Measurements from ENCODE around the gene RTBDN.

The RTBDN gene

GRCh38 chr19:12872941-12873890 is 38.8 kb upstream of the RTBDN start:
- DNase-seq (ENCODE audit: low read depth), result peak; percentile 94
- peak overlapping the region; percentile 45 for H3K4me3 ChIP-seq (ENCODE audit: low read depth, low read length)
- TF ChIP-seq CTCF (IDR thresholded peaks at IDR 0.05; ENCODE audit: control insufficient read depth, extremely low read depth, insufficient read depth), result peak; percentile 34

- H3K4me3 ChIP-seq (ENCODE audit: low read depth, low read length), result no peak overlapping the region
- TF ChIP-seq CTCF (IDR thresholded peaks at IDR 0.05; ENCODE audit: control insufficient read depth, extremely low read depth, insufficient read depth), result no peak
- DNase-seq (ENCODE audit: low read depth), result no peak
These were observed 37.9 kb upstream of the RTBDN start for GRCh38 chr19:12872255-12872654.

GRCh38 chr19:12871681-12872080 is 37.3 kb upstream of the RTBDN start:
- TF ChIP-seq CTCF (IDR thresholded peaks at IDR 0.05; ENCODE audit: control insufficient read depth, extremely low read depth, insufficient read depth), result no peak
- DNase-seq (ENCODE audit: low read depth), result no peak
- H3K4me3 ChIP-seq (ENCODE audit: low read depth, low read length), result no peak overlapping the region

- no peak for DNase-seq (ENCODE audit: low read depth)
- no peak for TF ChIP-seq CTCF (IDR thresholded peaks at IDR 0.05; ENCODE audit: control insufficient read depth, extremely low read depth, insufficient read depth)
- no peak overlapping the region for H3K4me3 ChIP-seq (ENCODE audit: low read depth, low read length)
These were observed 34.2 kb upstream of the RTBDN start for GRCh38 chr19:12868540-12869112.

GRCh38 chr19:12867120-12868099 is 33.0 kb upstream of the RTBDN start:
- no peak for TF ChIP-seq CTCF (IDR thresholded peaks at IDR 0.05; ENCODE audit: control insufficient read depth, extremely low read depth, insufficient read depth)
- no peak for DNase-seq (ENCODE audit: low read depth)
- H3K4me3 ChIP-seq (ENCODE audit: low read depth, low read length), result no peak overlapping the region

- no peak for DNase-seq (ENCODE audit: low read depth)
These were observed 32.2 kb upstream of the RTBDN start for GRCh38 chr19:12866416-12867119.

More at GRCh38 chr19:12866416-12867119, 32.2 kb upstream of the RTBDN start:
- no peak for TF ChIP-seq CTCF (IDR thresholded peaks at IDR 0.05; ENCODE audit: control insufficient read depth, extremely low read depth, insufficient read depth)
- no peak overlapping the region for H3K4me3 ChIP-seq (ENCODE audit: low read depth, low read length)

Measured in LNCaP clone FGC (cell line).